ENCODE measurements around the gene PDGFD. TPM values are rescaled to one million over a fixed set of nuclear protein-coding genes. Genes with fewer than 3 reads are reported as not detected.

PDGFD gene
- 9.0 TPM for total RNA-seq
- long read RNA-seq, transcript PDGFD-202 (7 exons, 3,801 nt): major isoform, 6 of 7 reads
- long read RNA-seq, partial matches to known transcripts: 1 of 7 reads
- long read RNA-seq, other reads (novel, unspliced or antisense): 0 of 7 reads

DNA sequence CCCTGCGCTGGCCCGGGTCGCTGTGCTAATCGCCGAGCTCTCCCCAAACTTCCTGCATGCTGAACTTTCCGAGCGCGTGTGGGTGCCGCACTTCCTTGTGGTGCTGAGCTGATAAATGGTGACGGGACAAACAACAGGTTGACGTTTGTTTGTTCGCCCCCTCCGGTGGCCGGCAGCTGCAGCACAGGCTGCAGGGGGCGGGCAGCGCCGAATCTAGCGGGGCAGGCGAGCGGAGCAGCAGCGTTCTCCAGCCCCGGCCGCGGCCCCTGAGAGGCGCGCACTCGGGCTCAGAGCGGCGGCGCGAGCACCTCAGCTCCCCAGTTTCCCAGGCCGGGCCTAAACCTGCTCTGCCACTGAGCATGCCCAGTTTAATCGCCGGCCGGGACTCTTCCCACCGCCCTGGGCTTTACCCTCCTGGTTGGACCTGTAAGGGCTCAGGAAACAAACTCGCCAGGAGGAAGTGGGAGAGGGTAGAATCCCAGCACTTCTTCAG lies at the start of gene PDGFD:
Gene PDGFD (minus strand): TSS at position 120 of the 493 bp plus-strand sequence.
- ATAC-seq (peak; percentile 94), DNase-seq (ENCODE audit: missing footprints) (peak; percentile 82)
- intact Hi-C loops (cut with DNase I): no loop called here

DNA sequence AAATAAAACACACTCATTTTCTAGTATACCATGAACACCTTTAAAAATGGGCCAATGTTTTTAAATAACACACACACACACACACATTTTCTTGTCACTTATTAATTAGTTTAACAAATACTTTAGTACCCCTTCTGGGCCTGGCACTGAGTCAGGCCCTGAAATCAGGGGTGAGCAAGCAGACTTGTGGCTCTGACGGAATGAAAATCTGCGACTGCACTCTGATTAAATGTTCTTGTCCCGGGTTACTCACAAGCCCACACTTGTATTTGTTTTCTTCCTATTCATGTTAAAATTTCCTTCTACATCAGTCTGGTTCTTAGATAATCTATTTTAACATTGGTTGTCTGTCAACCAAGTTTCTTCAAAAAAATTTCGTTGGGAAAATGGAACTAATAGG lies 43.0 kb upstream of the PDGFD start:
- no peak for DNase-seq (ENCODE audit: missing footprints)
- ATAC-seq: no peak
- intact Hi-C loops (cut with DNase I): no loop called here

DNA sequence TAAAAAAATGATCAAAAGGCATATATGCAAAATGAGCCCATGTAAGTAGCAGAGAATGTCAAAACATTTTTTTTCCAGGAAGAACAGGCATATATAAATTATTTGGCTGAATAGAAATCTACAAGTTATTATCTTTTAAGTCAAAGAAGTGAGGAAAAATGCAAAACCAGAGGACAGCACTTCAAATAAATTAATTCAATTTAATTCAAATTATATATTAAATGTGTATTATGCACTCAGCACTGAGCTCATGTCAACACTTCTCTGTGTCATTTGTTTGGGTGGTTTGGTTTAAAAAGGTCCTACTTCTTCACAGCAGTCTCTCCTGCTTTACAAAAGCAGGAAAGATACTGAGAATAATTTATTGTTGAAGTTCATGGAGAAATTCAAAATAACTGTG lies 41.9 kb upstream of the PDGFD start:
- ATAC-seq (no peak), DNase-seq (ENCODE audit: missing footprints) (no peak)
- intact Hi-C loops (cut with DNase I): no loop called here

DNA sequence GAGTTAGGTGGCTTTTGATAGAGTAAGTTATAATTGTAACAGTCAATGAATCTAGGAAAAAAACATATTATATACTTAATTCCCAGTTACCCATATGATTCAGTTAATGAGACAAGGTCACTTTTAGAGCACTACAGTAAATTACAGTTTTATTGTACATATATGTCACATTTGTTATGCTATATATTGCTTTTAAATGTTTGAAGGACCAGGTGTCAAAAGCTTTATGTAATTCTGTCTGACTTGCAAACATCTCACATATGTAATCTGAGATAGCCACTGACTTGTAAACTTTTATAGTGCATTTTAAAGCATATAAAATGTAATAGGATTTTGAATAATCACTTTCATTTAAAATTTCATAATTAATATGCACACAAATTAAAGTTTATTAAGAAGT lies 36.7 kb upstream of the PDGFD start:
- DNase-seq (ENCODE audit: missing footprints) (no peak), ATAC-seq (no peak)
- intact Hi-C loops (cut with DNase I): no loop called here

DNA sequence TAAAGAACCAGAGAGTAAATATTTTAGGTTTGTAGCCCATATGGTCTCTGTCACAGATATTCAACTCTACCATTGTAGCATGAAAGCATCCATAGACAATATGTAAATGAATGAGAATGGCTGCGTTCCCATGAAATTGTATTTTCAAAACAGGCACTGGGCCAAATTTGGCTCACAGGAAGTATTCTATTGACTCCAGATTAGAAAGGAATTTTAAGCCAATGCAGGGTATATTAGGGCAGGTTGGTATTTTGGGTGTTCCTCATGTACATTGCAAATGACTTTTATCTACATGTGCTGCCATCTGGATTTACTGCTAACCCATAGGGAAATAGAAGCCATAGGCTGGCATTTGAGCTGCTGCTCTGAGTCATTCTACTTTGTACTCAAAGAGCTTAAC lies 35.1 kb upstream of the PDGFD start:
- DNase-seq (ENCODE audit: missing footprints) (no peak), ATAC-seq (no peak)
- intact Hi-C loops (cut with DNase I): no loop called here

DNA sequence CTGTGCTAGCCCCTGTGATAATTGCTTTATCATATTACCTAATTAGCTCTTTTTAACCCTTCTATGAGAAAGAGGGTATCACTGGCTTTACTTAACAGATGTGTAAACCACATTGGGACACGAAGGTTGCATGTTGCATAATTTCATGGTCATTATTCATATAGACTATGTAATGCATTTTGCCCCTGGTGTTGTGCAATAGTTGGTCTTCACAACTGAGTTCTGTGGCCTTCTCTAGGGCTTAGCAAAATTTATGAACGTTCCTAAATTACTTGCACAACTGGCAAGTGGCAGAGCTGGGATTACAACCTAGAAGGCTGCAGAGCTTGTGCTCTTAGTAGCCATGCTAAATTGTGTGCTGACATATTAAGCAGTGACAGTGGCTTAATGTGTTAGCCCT lies 34.6 kb upstream of the PDGFD start:
- ATAC-seq: no peak
- intact Hi-C loops (cut with DNase I): no loop called here
- DNase-seq (ENCODE audit: missing footprints): no peak

DNA sequence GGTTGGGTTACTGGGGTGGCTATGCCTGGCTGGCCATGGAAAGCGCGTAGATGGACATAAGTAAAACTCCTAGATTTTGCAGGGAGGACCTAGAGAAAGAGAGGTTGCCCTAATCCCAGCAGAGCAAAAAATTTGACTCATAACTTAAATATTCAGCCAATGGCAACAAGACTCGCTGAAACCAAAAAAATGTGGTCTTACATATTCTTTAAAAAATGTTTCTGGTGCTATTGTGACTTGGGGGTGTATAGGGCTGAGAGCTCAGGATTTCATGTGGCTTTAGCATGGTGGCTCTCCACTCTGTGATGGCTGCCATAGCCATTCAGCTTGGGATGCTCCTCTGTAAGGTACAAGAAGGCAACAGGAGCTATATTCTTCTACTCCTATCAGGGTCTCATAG lies 27.2 kb upstream of the PDGFD start:
- ATAC-seq: no peak
- intact Hi-C loops (cut with DNase I): no loop called here
- DNase-seq (ENCODE audit: missing footprints): peak; percentile 39

DNA sequence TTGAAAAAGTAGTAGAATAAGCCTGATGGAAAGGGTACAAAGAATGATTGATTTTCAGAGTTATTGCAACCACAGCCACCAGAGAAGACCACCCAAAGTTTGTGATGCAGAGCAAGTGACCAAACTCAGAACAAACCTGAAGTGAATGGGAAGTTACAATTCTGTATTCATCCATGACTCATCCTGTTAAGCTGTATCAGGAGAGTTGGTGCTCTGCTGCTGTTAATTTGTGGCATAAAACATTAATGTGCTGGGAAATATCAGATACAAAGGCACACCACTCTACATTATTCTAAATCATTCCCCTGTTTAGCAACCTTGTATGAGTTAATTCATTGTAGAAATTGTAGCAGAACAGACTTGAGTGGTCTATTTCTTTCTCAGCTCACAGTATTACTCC lies 19.6 kb upstream of the PDGFD start:
- intact Hi-C loops (cut with DNase I): no loop called here
- DNase-seq (ENCODE audit: missing footprints) (no peak), ATAC-seq (no peak)

DNA sequence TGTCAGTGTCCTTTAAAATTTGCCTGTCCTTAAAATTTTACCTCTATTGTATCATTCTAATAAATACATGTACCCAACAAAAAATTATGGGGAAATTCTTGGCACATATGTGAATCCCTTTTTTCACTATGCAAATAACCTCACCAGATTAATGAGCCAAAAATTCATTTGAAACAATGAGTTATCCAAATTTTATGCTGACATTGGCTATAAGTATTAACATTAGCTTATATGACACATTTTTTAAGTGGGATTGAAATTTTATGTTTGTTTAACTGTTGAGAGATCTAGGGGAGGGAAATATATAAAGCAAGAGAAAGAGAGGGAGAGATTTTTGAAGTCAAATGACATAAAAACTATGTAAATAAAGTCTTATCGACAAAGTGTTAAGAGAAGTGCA lies 11.8 kb upstream of the PDGFD start:
- intact Hi-C loops (cut with DNase I): no loop called here
- no peak for ATAC-seq
- no peak for DNase-seq (ENCODE audit: missing footprints)

DNA sequence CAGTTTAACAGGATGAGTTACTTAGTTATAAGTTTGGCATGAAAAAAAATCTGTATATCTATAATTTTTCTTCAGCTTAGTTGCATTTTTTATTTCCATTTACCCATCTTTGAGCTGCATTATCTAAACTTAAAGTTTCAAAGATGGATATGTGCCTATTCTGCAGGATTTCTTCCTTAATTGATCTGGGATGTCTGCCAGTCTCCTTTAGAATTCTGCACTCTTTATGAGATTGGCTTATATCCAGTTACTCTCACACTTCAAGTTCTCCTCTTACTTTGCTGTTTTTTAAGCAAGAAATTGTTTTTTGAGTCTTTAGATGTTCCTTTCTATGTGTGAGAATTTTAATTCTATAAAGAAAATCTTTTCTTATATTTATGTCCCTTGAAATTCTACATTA lies 5.1 kb upstream of the PDGFD start:
- intact Hi-C loops (cut with DNase I): no loop called here
- no peak for DNase-seq (ENCODE audit: missing footprints)
- no peak for ATAC-seq

DNA sequence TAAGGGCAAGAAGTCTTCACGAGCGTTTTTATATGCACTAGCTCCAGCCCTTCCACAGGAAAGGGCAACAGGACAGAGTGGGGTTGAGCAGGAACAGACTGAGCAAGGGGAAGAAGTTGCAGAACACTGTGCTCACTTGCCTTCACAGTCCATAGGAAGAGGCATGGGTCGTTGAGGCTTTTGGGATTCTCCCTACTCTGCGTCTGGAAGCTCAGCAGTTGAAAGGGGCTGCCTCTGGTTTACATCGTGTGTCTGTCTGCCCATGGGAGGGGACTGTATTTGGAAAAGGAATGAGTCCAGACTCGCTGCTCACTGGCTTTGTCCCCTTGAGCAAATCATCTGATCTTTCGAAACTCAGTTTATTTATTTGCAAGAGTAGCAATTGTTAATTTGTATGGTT lies 1.1 kb upstream of the PDGFD start:
- DNase-seq (ENCODE audit: missing footprints) (no peak), ATAC-seq (no peak)
- intact Hi-C loops (cut with DNase I): no loop called here

DNA sequence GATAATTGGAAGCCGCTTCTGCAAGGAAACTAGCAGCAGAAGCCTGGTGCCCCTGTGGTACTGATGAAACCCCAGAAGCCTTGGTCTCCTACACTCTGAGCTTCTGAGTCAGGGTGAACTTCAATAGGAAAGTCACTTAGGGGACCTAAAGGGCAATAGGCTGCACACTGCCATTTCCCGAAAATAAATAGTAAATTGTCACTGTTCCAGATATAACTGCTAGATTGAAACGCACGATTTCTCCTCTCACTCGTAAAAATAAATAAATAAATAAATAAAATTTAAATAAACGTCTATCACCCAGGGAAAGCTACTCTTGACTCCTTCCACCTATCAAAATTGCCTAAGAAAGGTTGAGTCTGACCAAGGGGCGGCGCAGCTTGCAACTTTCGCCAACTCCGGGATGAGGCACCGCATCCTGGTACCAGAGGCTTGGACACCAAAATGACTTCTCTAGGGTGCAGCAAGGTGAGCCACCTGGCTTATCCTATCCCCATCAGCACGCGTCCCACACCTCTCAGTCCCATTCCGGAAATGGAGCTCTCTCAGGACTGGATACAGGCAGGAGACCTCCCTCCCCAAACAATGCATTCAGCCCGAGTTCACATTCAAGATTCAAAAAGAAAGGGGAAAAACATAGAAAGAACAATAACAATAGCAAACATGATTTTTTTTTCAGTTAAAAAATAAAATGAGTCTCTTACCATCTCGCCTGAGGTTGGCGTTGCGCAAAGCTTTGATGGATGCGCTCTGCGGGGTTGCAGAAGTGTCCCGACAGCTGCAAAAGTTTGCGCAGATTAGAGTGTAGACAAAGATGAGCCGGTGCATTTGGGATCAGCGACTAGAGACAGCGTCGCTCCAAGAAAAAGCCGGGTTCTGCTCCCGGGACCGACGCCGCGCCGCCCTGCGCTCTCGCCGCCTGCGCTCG lies 583 bp downstream of the PDGFD start:
- DNase-seq (ENCODE audit: missing footprints) (peak; percentile 62), ATAC-seq (peak; percentile 37)

DNA sequence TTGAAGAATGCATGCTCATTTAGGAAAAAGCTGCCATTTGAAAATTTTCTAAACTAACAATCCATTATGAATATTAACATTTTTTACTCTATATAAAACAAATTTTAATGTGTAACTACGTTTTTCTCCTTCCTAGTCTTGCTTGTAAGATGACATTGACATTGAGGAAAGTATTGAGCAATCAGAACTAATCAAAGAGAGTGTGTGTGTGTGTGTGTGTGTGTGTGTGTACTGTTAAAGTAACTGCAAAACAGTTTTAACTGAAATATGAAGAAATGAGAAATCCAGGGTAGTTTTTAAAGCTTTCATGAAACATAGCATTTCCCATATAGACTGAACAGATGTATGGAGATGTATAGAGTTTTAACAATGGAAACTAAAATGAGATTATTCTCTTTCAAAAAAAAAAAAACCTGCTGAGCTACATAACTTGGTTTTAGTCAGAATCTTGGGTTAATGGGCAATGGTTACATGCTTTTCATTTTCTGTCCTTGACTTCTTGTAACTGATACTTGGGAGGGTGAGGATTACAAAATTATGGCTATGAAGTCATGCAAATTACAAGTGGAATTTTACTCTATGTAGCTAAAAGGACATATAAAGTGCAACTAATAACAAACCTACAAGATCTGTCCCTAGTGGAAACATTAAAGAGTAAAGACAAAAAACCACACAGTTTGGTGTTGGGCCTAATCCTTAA lies 2.0 kb downstream of the PDGFD start:
- no peak for ATAC-seq
- DNase-seq (ENCODE audit: missing footprints): no peak
- intact Hi-C loops (cut with DNase I): no loop called here

More for the DNA sequence above, 583 bp downstream of the PDGFD start:
- intact Hi-C loops (cut with DNase I): no loop called here

DNA sequence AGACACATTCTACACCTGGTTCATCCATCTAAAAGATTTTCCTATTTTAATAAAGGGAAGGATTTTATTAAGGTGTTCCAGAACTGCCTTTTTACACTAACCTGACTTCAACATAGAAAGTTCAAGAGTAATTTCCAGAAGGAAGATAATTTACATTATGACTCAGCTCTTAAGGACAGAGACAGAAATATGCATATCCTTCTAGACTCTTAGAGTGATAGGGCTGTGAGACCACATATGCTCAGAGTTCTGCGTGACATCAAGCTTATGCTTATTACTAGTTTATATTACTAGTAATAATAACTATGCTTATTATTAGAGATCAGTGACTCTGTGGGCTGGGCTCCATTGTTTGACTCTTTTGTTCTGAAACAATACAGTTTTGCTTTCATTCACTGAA lies 4.6 kb downstream of the PDGFD start:
- ATAC-seq (no peak), DNase-seq (ENCODE audit: missing footprints) (no peak)
- intact Hi-C loops (cut with DNase I): no loop called here

DNA sequence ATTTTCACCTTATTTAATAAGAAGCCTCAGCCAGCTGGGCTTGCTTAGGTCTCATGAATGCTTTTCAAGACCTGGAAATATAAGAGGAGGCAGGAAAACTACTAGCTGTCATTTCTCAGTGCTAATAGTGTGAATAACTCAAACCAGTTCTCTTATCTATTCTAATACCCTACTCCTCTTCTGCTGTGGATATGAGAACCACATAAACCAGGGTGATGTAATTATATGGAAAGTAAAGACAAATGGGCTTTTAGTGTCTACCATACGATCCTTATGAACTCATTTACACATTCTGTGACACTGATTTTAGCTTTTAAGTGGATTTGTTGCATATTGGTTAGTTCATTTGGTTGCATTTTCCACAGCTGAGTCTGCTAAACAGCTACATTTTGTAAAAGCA lies 8.6 kb downstream of the PDGFD start:
- intact Hi-C loops (cut with DNase I): no loop called here
- DNase-seq (ENCODE audit: missing footprints): no peak
- no peak for ATAC-seq

DNA sequence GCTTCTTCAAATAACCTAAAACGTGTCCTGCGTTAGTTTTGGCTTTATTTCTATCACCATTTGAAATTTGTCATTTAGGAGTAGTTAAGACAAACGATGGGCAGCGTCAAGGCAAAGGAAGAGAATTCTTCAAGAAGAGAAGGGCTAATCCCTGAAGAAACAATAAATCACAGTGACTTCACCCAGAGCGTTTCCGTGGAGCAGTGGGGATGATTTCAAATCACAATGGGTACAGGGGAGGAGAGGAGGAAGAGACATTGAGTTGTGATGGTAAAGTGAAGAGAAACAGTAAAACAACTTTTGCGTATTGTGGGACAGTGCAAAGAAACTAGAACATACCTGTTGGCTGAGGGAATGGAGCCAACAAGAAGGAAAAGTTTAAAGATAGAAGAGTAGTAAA lies 9.7 kb downstream of the PDGFD start:
- intact Hi-C loops (cut with DNase I): loop anchor here (5.0 kb wide), 1 partner anchor 227 kb away; no protein-coding TSS in a partner anchor
- ATAC-seq: no peak
- DNase-seq (ENCODE audit: missing footprints): no peak

DNA sequence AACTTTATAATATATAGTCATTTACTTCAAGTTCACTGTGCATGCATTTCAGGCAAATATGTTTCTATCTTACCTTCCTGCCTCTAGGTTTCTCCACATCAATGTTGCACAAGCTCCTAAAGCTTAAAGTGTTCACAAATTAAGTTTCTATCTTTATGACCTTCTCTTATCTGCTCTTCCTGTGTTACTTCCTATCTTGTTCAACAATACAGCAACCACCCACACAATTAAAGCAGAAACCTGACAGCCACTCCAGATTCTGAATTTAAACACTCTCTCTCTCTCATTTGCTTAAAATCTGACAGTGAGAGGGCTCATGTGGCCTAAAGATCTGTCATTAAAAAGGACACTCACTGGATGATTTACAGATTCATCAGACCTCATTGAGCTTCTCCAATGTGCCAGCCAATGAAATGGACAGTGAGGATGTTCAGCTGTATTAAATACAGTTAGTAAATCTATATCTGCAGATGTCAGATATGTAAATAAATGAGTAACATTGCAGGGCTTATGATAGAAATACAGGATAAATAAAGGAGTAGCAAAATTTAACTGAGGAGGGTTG lies 10.9 kb downstream of the PDGFD start:
- DNase-seq (ENCODE audit: missing footprints) (no peak), ATAC-seq (no peak)
- intact Hi-C loops (cut with DNase I): loop anchor here (5.0 kb wide), 1 partner anchor 226 kb away; no protein-coding TSS in a partner anchor

DNA sequence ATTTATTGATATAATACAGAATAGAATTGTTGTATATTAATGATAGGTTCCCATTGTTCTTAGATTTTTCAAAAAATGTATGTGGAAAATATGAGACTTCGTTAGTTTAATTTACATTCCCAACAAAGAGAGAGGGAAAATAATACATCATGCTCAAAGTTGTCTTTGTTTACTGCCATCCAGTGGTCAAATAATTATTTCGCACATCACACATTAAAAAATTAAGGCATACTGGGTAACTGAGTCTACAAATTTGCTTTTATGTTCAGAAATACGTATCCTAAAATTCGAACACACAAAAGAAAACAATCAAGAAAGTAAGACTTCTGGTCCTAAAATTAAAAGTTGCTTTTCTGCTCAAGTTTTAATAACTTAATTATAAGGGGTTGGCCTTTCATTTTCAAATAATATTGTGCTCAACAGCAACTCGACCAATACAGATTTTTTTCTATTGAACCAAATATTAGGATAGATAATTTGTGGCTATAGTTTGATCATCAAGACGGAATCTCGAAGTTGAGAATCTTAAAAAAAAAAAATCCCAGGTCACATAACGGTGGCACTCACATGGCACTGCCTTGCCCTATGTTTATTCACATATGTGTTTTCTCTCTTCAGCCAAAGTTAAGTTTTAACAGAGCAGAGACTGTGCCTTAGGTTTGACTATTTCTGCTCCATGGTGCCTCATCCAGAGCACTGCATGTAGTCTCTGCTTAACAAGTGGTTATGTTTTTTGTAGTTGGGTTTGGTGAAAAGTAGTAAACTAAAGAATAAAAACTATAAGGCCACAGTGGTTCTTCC lies 12.3 kb downstream of the PDGFD start:
- no peak for DNase-seq (ENCODE audit: missing footprints)
- ATAC-seq: no peak
- intact Hi-C loops (cut with DNase I): loop anchor here (2.0 to 5.0 kb wide), 2 partner anchors 224 to 469 kb away; no protein-coding TSS in a partner anchor

DNA sequence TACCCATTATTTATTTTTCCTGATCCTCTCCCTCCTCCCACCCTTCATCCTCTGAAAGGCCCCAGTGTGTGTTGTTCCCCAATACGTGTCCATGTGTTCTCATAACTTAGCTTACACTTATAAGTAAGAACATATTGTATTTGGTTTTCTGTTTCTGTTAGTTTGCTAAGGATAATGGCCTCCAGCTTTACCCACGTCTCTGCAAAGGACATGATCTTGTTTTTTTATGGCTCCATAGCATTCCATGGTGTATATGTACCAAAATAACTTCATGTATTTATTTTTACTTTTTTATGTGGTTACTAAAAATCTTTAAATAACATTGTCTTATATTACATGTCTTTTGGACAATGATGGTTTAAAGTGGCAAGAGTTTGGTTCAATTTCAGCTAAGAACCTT lies 15.2 kb downstream of the PDGFD start:
- intact Hi-C loops (cut with DNase I): no loop called here
- ATAC-seq: no peak
- no peak for DNase-seq (ENCODE audit: missing footprints)
